A549 (cell line): ENCODE results near the gene TOX2.

Experiments
- CEBPB ChIP-seq, 2 experiments: fragments of >200 bp in 1 of 2; sonication (Bioruptor Twin) in 1 of 2; formaldehyde crosslinking in 1 of 2; IDR thresholded peaks; 2 replicates each; pipeline ENCODE4 v1.6.1; 2012 to 2016
- ESRRA ChIP-seq: fragments of 150-350 bp; IDR thresholded peaks from 2 replicates; pipeline ENCODE4 v1.6.1; 2014; ENCODE audit warnings: mild to moderate bottlenecking, low read length, borderline replicate concordance
- HOXA7 ChIP-seq: fragments of 250-450 bp; sonication (Bioruptor Pico); IDR thresholded peaks from 2 replicates; pipeline ENCODE4 v1.5.0; 2020; ENCODE audit warnings: mild to moderate bottlenecking, moderate library complexity
- JUN ChIP-seq, 2 experiments: fragments of >200 bp; sonication (Bioruptor Twin); formaldehyde crosslinking; IDR thresholded peaks; 2 replicates in 1 of 2; 3 replicates in 1 of 2; pipeline ENCODE4 v1.6.1; 2016 to 2017
- KDM1A ChIP-seq: fragments of 200-600 bp; sonication (generic); IDR thresholded peaks from 2 replicates; pipeline ENCODE4 v1.6.1; 2016; ENCODE audit warnings: low read depth, mild to moderate bottlenecking
- KDM5A ChIP-seq: fragments of 200-600 bp; sonication (generic); IDR thresholded peaks from 2 replicates; pipeline ENCODE4 v1.6.1; 2016; ENCODE audit warnings: antibody characterized with exemption, mild to moderate bottlenecking
- MAFK ChIP-seq: fragments of 450-650 bp; IDR thresholded peaks from 2 replicates; pipeline ENCODE4 v1.6.1; 2014; ENCODE audit not compliant: partially characterized antibody
- NFE2L2 ChIP-seq: fragments of 150-350 bp; conservative IDR thresholded peaks from 2 replicates; pipeline ENCODE4 v1.6.1; 2014; ENCODE audit warnings: low read length
- TF ChIP-seq, protein P1 (sequence below): fragments of >200 bp; sonication (Bioruptor Twin); formaldehyde crosslinking; IDR thresholded peaks from 3 replicates; pipeline ENCODE4 v1.5.1; 2016
- TF ChIP-seq, protein P2 (sequence below): IDR thresholded peaks from 2 replicates; pipeline ENCODE4 v1.6.1; 2012
- TF ChIP-seq, protein P3 (sequence below): fragments of 150-350 bp; IDR thresholded peaks from 2 replicates; pipeline ENCODE4 v1.6.1; 2014; ENCODE audit warnings: low read depth, mild to moderate bottlenecking, low read length
- TF ChIP-seq, protein P4 (sequence below): fragments of 450-650 bp; IDR thresholded peaks from 2 replicates; pipeline ENCODE4 v1.6.1; 2014; ENCODE audit warnings: antibody characterized with exemption

DNA sequence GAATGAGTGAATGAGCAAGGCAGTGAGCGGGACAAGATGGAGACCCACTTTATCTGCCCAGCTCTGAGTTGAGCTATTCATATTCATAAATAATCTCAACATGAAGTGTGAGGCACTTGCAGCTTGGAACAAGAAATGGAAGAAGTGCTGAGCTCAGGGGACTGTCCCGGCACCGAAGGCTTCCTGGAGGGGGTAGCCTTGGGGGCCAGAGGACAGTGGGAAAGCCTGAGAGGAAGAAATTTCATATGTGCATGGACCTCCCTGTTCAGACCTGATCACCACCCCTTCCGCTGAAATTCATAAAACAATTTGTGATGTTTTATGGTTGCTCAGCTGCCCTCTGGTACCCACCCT, 103.2 kb downstream of the TOX2 start:
- TF ChIP-seq, protein P1, sequence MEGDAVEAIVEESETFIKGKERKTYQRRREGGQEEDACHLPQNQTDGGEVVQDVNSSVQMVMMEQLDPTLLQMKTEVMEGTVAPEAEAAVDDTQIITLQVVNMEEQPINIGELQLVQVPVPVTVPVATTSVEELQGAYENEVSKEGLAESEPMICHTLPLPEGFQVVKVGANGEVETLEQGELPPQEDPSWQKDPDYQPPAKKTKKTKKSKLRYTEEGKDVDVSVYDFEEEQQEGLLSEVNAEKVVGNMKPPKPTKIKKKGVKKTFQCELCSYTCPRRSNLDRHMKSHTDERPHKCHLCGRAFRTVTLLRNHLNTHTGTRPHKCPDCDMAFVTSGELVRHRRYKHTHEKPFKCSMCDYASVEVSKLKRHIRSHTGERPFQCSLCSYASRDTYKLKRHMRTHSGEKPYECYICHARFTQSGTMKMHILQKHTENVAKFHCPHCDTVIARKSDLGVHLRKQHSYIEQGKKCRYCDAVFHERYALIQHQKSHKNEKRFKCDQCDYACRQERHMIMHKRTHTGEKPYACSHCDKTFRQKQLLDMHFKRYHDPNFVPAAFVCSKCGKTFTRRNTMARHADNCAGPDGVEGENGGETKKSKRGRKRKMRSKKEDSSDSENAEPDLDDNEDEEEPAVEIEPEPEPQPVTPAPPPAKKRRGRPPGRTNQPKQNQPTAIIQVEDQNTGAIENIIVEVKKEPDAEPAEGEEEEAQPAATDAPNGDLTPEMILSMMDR: no peak
- no peak for TF ChIP-seq KDM5A
- TF ChIP-seq CEBPB (IDR thresholded peaks at IDR 0.05): no peak
- TF ChIP-seq JUN (IDR thresholded peaks at IDR 0.05): no peak
- no peak for TF ChIP-seq ESRRA
- no peak for TF ChIP-seq NFE2L2
- no peak for TF ChIP-seq KDM1A
- TF ChIP-seq HOXA7 (CRISPR knock-in tag): no peak
- TF ChIP-seq, protein P2, sequence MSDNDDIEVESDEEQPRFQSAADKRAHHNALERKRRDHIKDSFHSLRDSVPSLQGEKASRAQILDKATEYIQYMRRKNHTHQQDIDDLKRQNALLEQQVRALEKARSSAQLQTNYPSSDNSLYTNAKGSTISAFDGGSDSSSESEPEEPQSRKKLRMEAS: no peak
- TF ChIP-seq, protein P3, sequence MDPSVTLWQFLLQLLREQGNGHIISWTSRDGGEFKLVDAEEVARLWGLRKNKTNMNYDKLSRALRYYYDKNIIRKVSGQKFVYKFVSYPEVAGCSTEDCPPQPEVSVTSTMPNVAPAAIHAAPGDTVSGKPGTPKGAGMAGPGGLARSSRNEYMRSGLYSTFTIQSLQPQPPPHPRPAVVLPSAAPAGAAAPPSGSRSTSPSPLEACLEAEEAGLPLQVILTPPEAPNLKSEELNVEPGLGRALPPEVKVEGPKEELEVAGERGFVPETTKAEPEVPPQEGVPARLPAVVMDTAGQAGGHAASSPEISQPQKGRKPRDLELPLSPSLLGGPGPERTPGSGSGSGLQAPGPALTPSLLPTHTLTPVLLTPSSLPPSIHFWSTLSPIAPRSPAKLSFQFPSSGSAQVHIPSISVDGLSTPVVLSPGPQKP: no peak
- TF ChIP-seq MAFK: no peak
- TF ChIP-seq, protein P4, sequence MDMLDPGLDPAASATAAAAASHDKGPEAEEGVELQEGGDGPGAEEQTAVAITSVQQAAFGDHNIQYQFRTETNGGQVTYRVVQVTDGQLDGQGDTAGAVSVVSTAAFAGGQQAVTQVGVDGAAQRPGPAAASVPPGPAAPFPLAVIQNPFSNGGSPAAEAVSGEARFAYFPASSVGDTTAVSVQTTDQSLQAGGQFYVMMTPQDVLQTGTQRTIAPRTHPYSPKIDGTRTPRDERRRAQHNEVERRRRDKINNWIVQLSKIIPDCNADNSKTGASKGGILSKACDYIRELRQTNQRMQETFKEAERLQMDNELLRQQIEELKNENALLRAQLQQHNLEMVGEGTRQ: no peak
